HS-27A (cell line): ENCODE measurements around the gene ZMIZ2.

Experiments used
- DNase-seq: peaks from one replicate; pipeline ENCODE4 v3.0.0-alpha.2; 2012; ENCODE audit warnings: low read depth, missing footprints

Gene ZMIZ2

DNA sequence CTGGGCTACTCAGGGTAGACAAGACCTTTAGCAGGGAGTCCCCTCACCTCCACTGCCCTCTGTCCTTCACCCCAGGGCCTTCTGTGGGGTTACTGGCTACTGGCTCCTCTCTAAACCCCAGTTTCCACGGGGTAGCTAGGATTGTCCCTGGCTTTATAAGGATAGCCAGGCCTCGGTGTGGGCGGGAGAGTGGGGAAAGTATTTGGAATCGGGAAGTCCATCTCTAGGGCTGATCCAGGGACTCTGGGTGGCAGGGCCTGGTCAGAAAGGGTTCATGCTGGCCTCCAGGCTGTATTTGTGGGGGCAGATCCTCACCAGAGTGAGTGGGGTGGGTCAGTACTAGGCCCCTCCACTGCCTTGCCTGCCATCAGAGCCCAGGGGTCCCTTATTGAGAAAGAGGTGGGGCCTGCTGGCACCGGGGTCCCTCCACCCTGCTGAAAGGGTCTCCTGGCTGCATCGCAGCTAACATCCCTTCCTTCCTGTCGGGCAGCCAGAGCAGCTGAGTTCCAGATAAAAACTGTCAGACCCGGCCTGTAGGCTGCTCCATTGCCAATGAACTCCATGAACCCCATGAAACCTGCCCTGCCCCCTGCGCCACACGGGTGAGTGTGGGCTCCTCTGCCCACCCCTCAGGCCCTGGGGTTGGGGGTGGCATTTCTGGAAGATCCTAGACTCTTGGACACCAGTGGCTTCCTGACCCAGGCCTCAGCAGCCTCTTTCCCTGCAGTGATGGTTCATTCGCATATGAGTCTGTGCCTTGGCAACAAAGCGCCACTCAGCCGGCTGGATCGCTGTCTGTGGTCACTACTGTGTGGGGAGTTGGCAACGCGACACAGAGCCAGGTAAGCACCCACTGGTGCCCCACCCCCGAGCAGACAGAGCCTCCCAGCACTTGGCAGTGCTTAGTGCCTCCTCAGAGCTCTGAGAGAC is 7.3 kb downstream of the ZMIZ2 start:
- DNase-seq = no peak

DNA sequence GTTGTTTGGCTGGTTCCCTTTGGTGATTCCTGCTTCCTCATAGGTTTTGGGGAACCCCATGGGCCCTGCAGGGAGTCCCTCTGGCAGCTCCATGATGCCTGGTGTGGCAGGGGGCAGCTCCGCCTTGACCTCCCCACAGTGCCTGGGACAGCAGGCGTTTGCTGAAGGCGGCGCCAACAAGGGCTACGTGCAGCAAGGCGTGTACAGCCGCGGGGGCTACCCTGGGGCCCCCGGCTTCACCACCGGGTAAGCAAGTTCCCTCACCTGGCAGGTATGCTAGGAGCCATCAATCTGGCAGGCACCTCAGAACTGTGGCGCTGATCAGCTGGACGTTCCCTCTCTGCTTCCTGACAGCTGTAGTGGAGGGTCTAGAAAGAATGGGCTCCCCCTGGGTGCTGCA is 8.3 kb downstream of the ZMIZ2 start:
- no peak for DNase-seq

GRCh38 chr7:44757311-44757710 is 8.7 kb downstream of the ZMIZ2 start:
- DNase-seq = no peak

- DNase-seq = no peak
Observed at GRCh38 chr7:44757739-44758138, 9.1 kb downstream of the ZMIZ2 start.

GRCh38 chr7:44759246-44759645 is 10.6 kb downstream of the ZMIZ2 start:
- no peak for DNase-seq

DNA sequence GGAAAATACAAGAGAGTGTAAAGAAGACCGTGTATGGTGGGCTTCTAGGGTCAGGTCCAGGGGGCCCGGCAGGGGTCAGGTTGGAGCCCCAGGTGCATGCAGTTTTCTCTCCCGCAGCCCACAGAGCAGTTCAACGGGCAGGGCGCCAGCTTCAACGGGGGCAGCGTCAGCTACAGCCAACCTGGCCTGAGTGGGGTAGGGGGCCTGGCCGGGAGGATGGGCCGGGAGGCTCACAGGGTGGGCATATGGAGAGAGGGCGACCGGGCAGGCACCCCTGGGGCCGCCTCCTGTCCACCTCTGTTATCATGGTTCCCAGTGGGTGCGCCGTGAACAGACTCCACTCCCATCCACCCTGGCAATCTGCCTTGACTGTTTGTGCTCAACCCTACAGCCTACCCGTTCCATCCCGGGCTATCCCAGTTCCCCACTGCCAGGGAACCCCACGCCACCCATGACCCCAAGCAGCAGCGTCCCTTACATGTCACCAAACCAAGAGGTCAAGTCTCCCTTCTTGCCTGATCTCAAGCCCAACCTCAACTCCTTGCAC is 11.5 kb downstream of the ZMIZ2 start:
- no peak for DNase-seq

- DNase-seq = no peak
Observed at GRCh38 chr7:44761207-44762161, 12.8 kb downstream of the ZMIZ2 start.

DNA sequence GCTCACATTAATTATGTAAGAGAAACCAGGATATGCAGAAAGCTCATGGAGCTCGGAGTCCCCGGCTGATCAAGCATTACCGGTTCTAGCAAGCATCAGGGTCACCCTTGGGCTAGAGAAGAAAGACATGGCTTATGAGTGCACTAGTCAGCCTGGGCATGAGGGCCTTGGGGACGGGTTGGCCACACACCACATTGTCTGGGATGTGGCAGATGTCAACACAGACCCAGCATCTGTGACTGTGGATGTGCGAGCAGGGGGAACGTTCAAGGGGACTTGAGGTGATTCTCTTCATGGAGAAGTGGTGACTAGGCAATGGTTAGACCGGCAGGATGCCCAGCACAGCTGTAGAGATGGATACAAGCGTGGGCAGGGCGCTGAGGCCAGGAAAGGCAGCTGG is 13.7 kb downstream of the ZMIZ2 start:
- DNase-seq = no peak

- DNase-seq = no peak
Observed at GRCh38 chr7:44762726-44763522, 14.3 kb downstream of the ZMIZ2 start.

DNA sequence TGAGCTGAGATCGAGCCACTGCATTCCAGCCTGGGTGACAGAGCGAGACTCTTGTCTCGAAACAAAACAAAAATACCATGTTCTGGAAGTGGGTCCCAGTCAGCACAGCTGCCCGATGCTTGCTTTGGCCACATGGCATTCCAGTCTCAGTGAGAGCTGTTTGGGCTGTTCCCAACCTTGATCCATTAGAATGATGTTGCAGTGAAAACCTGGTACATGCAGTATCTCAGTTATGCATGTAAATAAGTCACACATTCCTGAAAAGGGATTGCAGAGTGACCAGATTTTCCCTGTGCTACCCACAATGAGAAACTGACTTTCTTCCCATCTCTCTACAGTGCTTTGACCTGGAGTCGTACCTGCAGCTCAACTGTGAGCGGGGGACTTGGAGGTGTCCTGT is 15.4 kb downstream of the ZMIZ2 start:
- DNase-seq = no peak

GRCh38 chr7:44764665-44765578 is 16.3 kb downstream of the ZMIZ2 start:
- DNase-seq = no peak

GRCh38 chr7:44765579-44766415 is 17.1 kb downstream of the ZMIZ2 start:
- no peak for DNase-seq

- DNase-seq = no peak
Observed at GRCh38 chr7:44766416-44766801, 17.8 kb downstream of the ZMIZ2 start.

DNA sequence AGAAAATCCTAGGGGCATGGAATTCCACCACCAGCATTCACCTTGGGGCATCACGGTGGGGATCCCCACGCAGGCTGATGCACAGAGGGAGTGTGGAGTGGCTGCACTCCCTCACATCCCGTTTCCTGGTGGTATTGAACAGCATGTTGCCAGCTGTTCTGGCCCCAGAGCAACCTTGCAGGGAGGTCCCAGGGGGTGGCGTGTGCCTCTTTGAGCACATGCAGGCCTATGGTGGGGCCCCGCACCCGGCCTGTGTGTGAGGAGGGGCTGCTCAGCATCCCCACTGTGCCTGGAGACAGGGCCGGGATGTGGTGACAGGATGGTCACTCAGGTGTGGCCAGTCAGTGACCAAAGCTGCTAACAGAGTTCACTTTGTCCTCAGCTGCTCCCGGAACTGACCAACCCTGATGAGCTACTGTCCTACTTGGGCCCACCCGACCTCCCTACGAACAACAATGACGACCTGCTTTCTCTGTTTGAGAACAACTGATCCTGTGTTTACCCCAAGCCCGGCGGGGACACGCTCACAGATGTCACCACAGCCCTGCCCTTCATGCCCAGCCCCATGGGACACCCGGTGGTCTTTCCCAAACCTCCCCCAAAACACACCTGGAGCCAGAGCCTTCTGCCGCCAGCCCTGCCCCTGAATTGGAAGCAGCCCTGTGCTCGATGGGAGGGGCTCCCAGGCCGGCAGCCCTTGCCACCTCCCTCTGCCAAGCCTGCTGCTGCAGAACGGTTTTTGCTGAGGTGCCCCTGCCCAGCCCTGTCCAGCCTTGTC is 18.7 kb downstream of the ZMIZ2 start:
- no peak for DNase-seq

DNA sequence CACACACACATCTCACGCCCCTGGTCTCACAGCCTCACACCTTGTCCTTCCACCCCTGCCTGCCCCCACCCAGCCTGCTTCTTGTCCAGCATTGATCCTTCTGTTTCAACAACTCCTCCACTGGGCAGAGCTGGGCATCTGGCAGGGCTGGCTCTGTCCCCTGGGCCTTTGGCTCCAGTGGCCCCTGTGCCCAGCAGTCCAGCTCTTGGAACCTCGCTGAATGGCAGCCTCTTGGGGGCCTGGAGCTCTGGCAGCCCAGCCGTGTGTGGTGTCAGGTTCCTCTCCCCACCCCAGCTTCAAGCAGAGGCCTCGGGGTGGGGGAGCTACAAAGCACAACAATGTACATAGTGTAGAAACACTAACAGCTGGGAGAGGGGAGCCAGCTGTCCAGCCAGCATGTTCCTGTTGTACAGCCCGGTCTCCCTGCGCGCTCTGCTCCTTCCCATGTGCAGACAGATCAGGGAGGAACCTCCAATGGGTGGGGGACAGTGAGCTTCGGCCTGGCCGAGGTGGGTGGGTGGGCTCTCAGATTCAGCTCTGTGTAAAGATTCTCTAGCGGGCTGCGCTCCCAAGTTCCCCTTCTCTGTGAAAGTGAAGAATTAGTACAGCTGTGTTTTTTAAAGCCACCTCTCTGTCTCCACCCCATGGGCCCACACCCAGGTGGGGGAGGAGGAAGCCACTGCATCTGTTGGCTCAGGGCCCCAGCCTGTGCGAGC is 19.4 kb downstream of the ZMIZ2 start:
- no peak for DNase-seq

DNA sequence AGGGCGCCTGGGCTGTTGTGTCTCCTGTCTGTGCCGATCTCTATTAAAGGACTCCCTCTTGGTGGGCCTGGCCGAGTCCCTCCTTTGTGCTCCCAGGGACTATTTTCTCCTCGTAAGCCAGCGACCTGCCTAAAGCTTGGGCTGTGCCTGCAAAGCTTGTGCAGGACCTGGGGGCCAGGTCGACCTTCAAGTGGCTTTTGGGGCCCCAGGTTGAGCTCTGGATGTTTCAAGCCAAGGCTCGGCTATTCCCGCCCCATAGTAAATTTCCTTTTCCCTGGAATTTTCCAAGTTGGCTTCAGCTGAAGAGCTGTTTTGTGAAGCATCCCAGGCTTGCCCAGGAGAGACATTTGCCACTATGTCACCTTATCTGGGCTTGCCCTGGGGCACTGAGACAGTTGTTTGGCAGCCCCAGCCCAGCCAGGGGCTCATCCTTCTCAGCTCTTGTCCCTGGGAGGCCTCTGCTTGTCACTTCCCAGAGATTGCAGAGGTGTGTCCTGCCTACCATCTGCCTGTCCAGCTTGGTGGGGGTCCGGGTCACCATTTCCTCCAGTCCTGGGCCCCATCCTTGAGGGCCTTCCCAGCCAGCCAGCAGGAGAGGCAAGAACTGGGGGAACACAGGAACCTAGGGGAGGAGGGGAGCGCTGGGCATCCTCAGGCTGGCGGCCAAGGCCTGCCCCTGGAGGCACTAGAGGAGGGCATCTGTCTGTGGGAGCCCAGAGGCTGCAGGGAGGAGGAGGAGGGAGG is 20.2 kb downstream of the ZMIZ2 start:
- DNase-seq = no peak

- DNase-seq = no peak
Observed at GRCh38 chr7:44769376-44769775, 20.7 kb downstream of the ZMIZ2 start.
